ENCODE data around the gene SMYD3. TPM values are rescaled to one million over a fixed set of nuclear protein-coding genes. Genes with fewer than 3 reads are reported as not detected.

Gene SMYD3
- total RNA-seq, 2 experiments from 2014 or later: 22.6 to 27.0 TPM

GRCh38 chr1:246293366-246294121 is 213.5 kb downstream of the SMYD3 start:
- ATAC-seq (ENCODE audit: low read depth) (no peak), DNase-seq (no peak)
- POLR2A ChIA-PET: no interaction called here
- Mint-ChIP-seq H3K36me3 (peaks cover 3% of the 10 kb centered on the region), H3K27me3 (no peaks in the 10 kb centered on the region), H3K4me3 (no peak overlapping the region), H3K9me3 (no peaks in the 10 kb centered on the region), H3K4me1 (peaks cover 8% of the 10 kb centered on the region), H3K27ac (no peak overlapping the region)

- H3K9me3 Mint-ChIP-seq: no peaks in the 10 kb centered on the region
- DNase-seq (no peak), ATAC-seq (ENCODE audit: low read depth) (no peak)
- H3K4me3 Mint-ChIP-seq: no peak overlapping the region
- peaks cover 8% of the 10 kb centered on the region for H3K4me1 Mint-ChIP-seq
- POLR2A ChIA-PET: no interaction called here
- no peaks in the 10 kb centered on the region for H3K27me3 Mint-ChIP-seq
- H3K36me3 Mint-ChIP-seq: peaks cover 3% of the 10 kb centered on the region
- H3K27ac Mint-ChIP-seq: no peak overlapping the region
Observed at GRCh38 chr1:246292571-246292970, 214.5 kb downstream of the SMYD3 start.

GRCh38 chr1:246291127-246291526 is 216.0 kb downstream of the SMYD3 start:
- POLR2A ChIA-PET: no interaction called here
- Mint-ChIP-seq H3K9me3 (no peaks in the 10 kb centered on the region), H3K4me1 (peaks cover 5% of the 10 kb centered on the region), H3K27ac (no peak overlapping the region), H3K36me3 (no peaks in the 10 kb centered on the region), H3K27me3 (no peaks in the 10 kb centered on the region), H3K4me3 (no peak overlapping the region)
- ATAC-seq (ENCODE audit: low read depth): no peak
- DNase-seq: no peak

GRCh38 chr1:246283771-246284410 is 223.2 kb downstream of the SMYD3 start:
- DNase-seq (no peak), ATAC-seq (ENCODE audit: low read depth) (no peak)
- Mint-ChIP-seq H3K9me3 (no peaks in the 10 kb centered on the region), H3K27me3 (no peaks in the 10 kb centered on the region), H3K4me1 (no peaks in the 10 kb centered on the region), H3K4me3 (no peak overlapping the region), H3K27ac (no peak overlapping the region), H3K36me3 (no peaks in the 10 kb centered on the region)
- POLR2A ChIA-PET: no interaction called here

- no peak overlapping the region for H3K4me3 Mint-ChIP-seq
- no peaks in the 10 kb centered on the region for H3K36me3 Mint-ChIP-seq
Observed at GRCh38 chr1:246281639-246282038, 225.4 kb downstream of the SMYD3 start.

GRCh38 chr1:246281195-246281594 is 225.9 kb downstream of the SMYD3 start:
- Mint-ChIP-seq H3K4me1 (no peaks in the 10 kb centered on the region), H3K4me3 (no peak overlapping the region), H3K27me3 (no peaks in the 10 kb centered on the region), H3K27ac (no peak overlapping the region), H3K36me3 (no peaks in the 10 kb centered on the region), H3K9me3 (no peaks in the 10 kb centered on the region)
- POLR2A ChIA-PET: no interaction called here
- ATAC-seq (ENCODE audit: low read depth): no peak
- no peak for DNase-seq

More at GRCh38 chr1:246281639-246282038, 225.4 kb downstream of the SMYD3 start:
- Mint-ChIP-seq H3K27me3 (no peaks in the 10 kb centered on the region), H3K4me1 (no peaks in the 10 kb centered on the region), H3K9me3 (no peaks in the 10 kb centered on the region), H3K27ac (no peak overlapping the region)
- no peak for ATAC-seq (ENCODE audit: low read depth)
- DNase-seq: no peak
- POLR2A ChIA-PET: no interaction called here

- ATAC-seq (ENCODE audit: low read depth) (no peak), DNase-seq (no peak)
- Mint-ChIP-seq H3K27me3 (no peaks in the 10 kb centered on the region), H3K36me3 (no peaks in the 10 kb centered on the region), H3K9me3 (no peaks in the 10 kb centered on the region), H3K4me3 (no peak overlapping the region), H3K4me1 (no peaks in the 10 kb centered on the region), H3K27ac (no peak overlapping the region)
- POLR2A ChIA-PET: no interaction called here
Observed at GRCh38 chr1:246280551-246280950, 226.5 kb downstream of the SMYD3 start.

- POLR2A ChIA-PET: no interaction called here
- no peak for DNase-seq
- no peak overlapping the region for H3K27ac Mint-ChIP-seq
- ATAC-seq (ENCODE audit: low read depth): no peak
- H3K36me3 Mint-ChIP-seq: no peaks in the 10 kb centered on the region
- H3K27me3 Mint-ChIP-seq: no peaks in the 10 kb centered on the region
- no peaks in the 10 kb centered on the region for H3K4me1 Mint-ChIP-seq
- no peak overlapping the region for H3K4me3 Mint-ChIP-seq
- no peaks in the 10 kb centered on the region for H3K9me3 Mint-ChIP-seq
Observed at GRCh38 chr1:246279402-246279801, 227.7 kb downstream of the SMYD3 start.

- Mint-ChIP-seq H3K27ac (no peak overlapping the region), H3K27me3 (no peaks in the 10 kb centered on the region), H3K9me3 (no peaks in the 10 kb centered on the region), H3K4me3 (no peak overlapping the region), H3K4me1 (no peaks in the 10 kb centered on the region), H3K36me3 (no peaks in the 10 kb centered on the region)
- POLR2A ChIA-PET: no interaction called here
- no peak for DNase-seq
- ATAC-seq (ENCODE audit: low read depth): no peak
Observed at GRCh38 chr1:246278371-246278770, 228.7 kb downstream of the SMYD3 start.

GRCh38 chr1:246275036-246275435 is 232.0 kb downstream of the SMYD3 start:
- ATAC-seq (ENCODE audit: low read depth) (no peak), DNase-seq (no peak)
- POLR2A ChIA-PET: no interaction called here
- H3K27me3 Mint-ChIP-seq: no peaks in the 10 kb centered on the region
- peaks cover 3% of the 10 kb centered on the region for H3K36me3 Mint-ChIP-seq
- no peaks in the 10 kb centered on the region for H3K9me3 Mint-ChIP-seq
- no peaks in the 10 kb centered on the region for H3K4me1 Mint-ChIP-seq
- no peak overlapping the region for H3K27ac Mint-ChIP-seq
- H3K4me3 Mint-ChIP-seq: no peak overlapping the region

GRCh38 chr1:246274186-246274585 is 232.9 kb downstream of the SMYD3 start:
- no peaks in the 10 kb centered on the region for H3K27me3 Mint-ChIP-seq
- ATAC-seq (ENCODE audit: low read depth) (no peak), DNase-seq (no peak)
- H3K4me3 Mint-ChIP-seq: no peak overlapping the region
- no peak overlapping the region for H3K27ac Mint-ChIP-seq
- no peaks in the 10 kb centered on the region for H3K9me3 Mint-ChIP-seq
- POLR2A ChIA-PET: no interaction called here
- H3K36me3 Mint-ChIP-seq: peaks cover 3% of the 10 kb centered on the region
- no peaks in the 10 kb centered on the region for H3K4me1 Mint-ChIP-seq

GRCh38 chr1:246271516-246271915 is 235.6 kb downstream of the SMYD3 start:
- Mint-ChIP-seq H3K4me3 (no peak overlapping the region), H3K27me3 (no peaks in the 10 kb centered on the region), H3K36me3 (peaks cover 3% of the 10 kb centered on the region), H3K9me3 (no peaks in the 10 kb centered on the region), H3K4me1 (no peaks in the 10 kb centered on the region), H3K27ac (no peak overlapping the region)
- no peak for ATAC-seq (ENCODE audit: low read depth)
- DNase-seq: no peak
- POLR2A ChIA-PET: no interaction called here

- no peak for DNase-seq
- peaks cover 3% of the 10 kb centered on the region for H3K36me3 Mint-ChIP-seq
- POLR2A ChIA-PET: no interaction called here
- H3K4me1 Mint-ChIP-seq: no peaks in the 10 kb centered on the region
- H3K9me3 Mint-ChIP-seq: no peaks in the 10 kb centered on the region
- ATAC-seq (ENCODE audit: low read depth): no peak
- H3K27me3 Mint-ChIP-seq: no peaks in the 10 kb centered on the region
- H3K27ac Mint-ChIP-seq: no peak overlapping the region
- no peak overlapping the region for H3K4me3 Mint-ChIP-seq
Observed at GRCh38 chr1:246270236-246270635, 236.8 kb downstream of the SMYD3 start.

- Mint-ChIP-seq H3K36me3 (peaks cover 3% of the 10 kb centered on the region), H3K27ac (no peak overlapping the region), H3K4me3 (no peak overlapping the region), H3K9me3 (no peaks in the 10 kb centered on the region), H3K4me1 (no peaks in the 10 kb centered on the region), H3K27me3 (no peaks in the 10 kb centered on the region)
- no peak for DNase-seq
- ATAC-seq (ENCODE audit: low read depth): no peak
- POLR2A ChIA-PET: no interaction called here
Observed at GRCh38 chr1:246269466-246269865, 237.6 kb downstream of the SMYD3 start.

All from activated naive CD8-positive, alpha-beta T cell treated with anti-CD3 and anti-CD28 coated beads, Interleukin-2, amount 10 ng/mL, durations not matched to agents 7 days and 5 days (primary cell).